Activated naive CD4-positive, alpha-beta T cell treated with anti-CD3 and anti-CD28 coated beads for 36 hours (primary cell): ENCODE data around the gene CCR3. TPM values are rescaled to one million over a fixed set of nuclear protein-coding genes. Genes with fewer than 3 reads are reported as not detected.

Experiments used
- CTCF ChIA-PET: fragments of 350-600 bp; sonication (Branson Sonifier 250); formaldehyde crosslinking; loops from one replicate; lab custom pipeline; 2021; ENCODE audit warnings: antibody characterized with exemption; lab: Charles Lee
- DNase-seq: peaks from one replicate; pipeline ENCODE4 v3.0.0-alpha.2; 2020
- H3K27ac Mint-ChIP-seq: one replicate; pipeline ENCODE4 v1.8.0; 2021; ENCODE audit warnings: mild to moderate bottlenecking, mixed read lengths
- H3K27me3 Mint-ChIP-seq: one replicate; pipeline ENCODE4 v1.8.0; 2021; ENCODE audit warnings: low read depth, mixed read lengths
- H3K36me3 Mint-ChIP-seq: one replicate; pipeline ENCODE4 v1.8.0; 2021; ENCODE audit warnings: low read depth, mixed read lengths
- H3K4me1 Mint-ChIP-seq: one replicate; pipeline ENCODE4 v1.8.0; 2021; ENCODE audit warnings: low read depth, mixed read lengths
- H3K4me3 Mint-ChIP-seq: one replicate; pipeline ENCODE4 v1.8.0; 2021; ENCODE audit warnings: mild to moderate bottlenecking, moderate library complexity, mixed read lengths
- H3K9me3 Mint-ChIP-seq: one replicate; pipeline ENCODE4 v1.8.0; 2021; ENCODE audit warnings: mixed read lengths
- intact Hi-C: fragments of 100-400 bp; cut with micrococcal nuclease; formaldehyde crosslinking; loops from one replicate; pipeline ENCODE4 v1.15.1; 2023
- total RNA-seq, 2 experiments: library from RNA; stranded (reverse); gene quantifications; one replicate each; pipeline ENCODE4 v1.2.3, GENCODE V29; 2021

CCR3 gene
- total RNA-seq, 2 experiments from 2014 or later, result not detected

DNA sequence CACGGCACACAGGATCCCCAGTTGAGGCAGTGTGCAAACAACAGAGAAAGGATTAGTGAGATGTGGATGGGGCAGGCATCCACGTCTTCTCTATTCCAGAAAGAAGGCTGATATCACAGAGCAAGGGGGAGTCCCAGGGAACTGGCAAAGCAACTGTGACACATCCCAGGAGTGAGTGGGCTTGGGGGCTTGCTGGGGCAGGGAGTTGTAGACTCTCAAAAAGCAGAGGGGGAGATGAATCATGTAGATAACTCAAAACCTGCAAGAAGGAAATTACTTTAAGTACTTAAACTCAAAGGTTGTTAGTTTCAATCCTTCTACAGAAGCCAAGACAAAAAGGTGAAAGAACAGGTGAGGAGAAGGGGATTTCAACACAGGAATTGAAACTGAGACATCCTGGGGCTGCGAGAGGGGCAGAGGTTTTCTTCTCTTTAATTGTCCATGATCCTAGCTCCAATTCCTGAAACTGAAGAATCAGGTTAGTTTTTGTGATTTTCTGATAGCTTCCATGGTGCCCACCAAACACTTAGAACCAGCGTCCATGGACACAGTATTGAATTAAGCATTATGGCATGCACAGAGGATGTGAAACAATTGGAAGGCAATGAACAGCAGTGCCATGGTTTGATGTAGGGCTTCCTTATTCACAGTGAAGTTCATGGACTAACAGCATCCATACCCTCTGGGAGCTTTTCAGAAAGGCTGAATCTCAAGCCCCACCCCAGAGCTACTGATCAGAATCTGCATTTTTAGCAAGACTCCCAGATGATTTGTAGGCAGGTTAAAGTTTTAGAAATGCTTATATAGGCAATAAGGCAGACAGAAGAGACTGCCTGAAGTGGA, 52.0 kb downstream of the CCR3 start:
- peak overlapping the region; percentile 1 for H3K27ac Mint-ChIP-seq
- H3K9me3 Mint-ChIP-seq, result no peaks in the 10 kb centered on the region
- intact Hi-C loops, result loop anchor here (1.0 to 5.0 kb wide), 11 partner anchors 9 to 627 kb away; partner anchors contain the start of genes CCR1 and CCR5
- no peaks in the 10 kb centered on the region for H3K36me3 Mint-ChIP-seq
- H3K4me1 Mint-ChIP-seq, result peaks cover 50% of the 10 kb centered on the region
- no peak overlapping the region for H3K4me3 Mint-ChIP-seq
- peak; percentile 95 for DNase-seq
- peaks cover 18% of the 10 kb centered on the region for H3K27me3 Mint-ChIP-seq
- CTCF ChIA-PET, result interaction anchor here (0.8 to 2.6 kb wide), 8 partner anchors 9 to 216 kb away, joined by 3 to 9 read pairs (median 3); partner anchors contain the start of gene CCR5

DNA sequence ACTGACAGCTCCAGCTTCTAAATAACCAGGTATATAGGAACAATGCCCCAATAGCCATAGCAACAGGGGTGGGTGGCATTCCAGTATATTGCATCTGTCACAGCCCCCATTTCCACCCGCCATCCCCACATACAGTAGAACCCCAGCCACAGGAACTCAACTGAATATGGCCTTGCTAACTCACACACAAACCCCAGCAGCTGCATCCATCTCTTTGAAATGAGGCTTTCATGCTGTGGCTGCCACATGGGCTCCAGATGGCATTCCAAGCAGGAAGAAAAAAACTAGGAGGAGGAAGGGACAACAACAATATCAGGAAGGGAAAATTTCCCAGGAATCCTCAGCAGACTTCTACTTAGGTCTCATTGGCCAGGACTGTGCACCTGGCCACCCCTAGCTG, 54.6 kb downstream of the CCR3 start:
- CTCF ChIA-PET, result interaction anchor here (1.3 to 2.6 kb wide), 3 partner anchors 11 to 74 kb away, joined by 3 to 6 read pairs (median 3); partner anchors contain the start of gene CCR5
- intact Hi-C loops, result loop anchor here (5.0 kb wide), 1 partner anchor 605 kb away; no protein-coding TSS in a partner anchor
- H3K27ac Mint-ChIP-seq, result no peak overlapping the region

DNA sequence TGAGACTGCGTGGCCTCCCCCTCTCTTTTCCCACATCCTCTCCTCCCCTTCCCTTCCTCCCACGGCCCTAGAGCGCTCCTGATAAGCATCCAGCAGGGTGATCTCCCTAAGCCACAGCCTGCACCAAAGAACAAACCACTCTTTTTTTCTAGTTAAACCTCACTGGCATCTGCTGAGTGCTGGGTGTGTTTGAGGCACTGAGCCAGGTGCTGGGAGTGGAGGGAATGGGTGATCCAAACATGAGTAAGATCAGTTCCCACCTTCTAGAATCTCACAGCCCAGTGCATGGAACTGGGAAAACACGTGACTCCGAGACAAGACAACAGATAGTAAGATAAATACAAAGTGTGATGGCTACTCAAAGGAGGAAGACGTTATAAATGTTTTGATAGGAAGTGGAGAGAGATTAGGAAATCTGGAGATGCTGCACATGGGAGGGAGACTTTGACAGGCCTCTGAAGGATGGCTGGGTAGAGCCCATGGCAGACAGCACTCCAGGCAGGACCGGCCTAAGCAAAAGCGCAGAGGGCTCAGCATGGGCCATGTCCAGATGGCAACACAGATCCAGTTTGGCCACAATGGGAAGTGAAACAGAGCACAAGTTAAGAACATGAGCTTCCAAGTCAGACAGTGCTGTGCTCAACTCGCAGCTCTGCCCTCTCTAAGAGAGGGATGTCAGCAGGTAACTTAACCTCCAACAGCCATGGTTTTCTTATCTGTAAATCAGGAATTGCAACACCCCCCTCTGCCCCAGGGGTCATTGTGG, 55.6 kb downstream of the CCR3 start:
- H3K4me1 Mint-ChIP-seq, result peaks cover 78% of the 10 kb centered on the region
- peaks cover 11% of the 10 kb centered on the region for H3K27me3 Mint-ChIP-seq
- intact Hi-C loops, result loop anchor here (2.0 to 5.0 kb wide), 2 partner anchors 319 to 606 kb away; no protein-coding TSS in a partner anchor
- DNase-seq, result no peak
- H3K9me3 Mint-ChIP-seq, result no peaks in the 10 kb centered on the region
- H3K27ac Mint-ChIP-seq, result no peak overlapping the region
- CTCF ChIA-PET, result interaction anchor here (1.3 to 3.4 kb wide), 3 partner anchors 12 to 219 kb away, joined by 3 to 16 read pairs (median 3); partner anchors contain the start of gene CCR5
- H3K36me3 Mint-ChIP-seq, result no peaks in the 10 kb centered on the region
- no peak overlapping the region for H3K4me3 Mint-ChIP-seq

More for the DNA sequence above, 54.6 kb downstream of the CCR3 start:
- H3K4me1 Mint-ChIP-seq, result peaks cover 73% of the 10 kb centered on the region
- DNase-seq, result no peak
- H3K4me3 Mint-ChIP-seq, result no peak overlapping the region
- H3K9me3 Mint-ChIP-seq, result no peaks in the 10 kb centered on the region
- no peaks in the 10 kb centered on the region for H3K36me3 Mint-ChIP-seq
- peaks cover 11% of the 10 kb centered on the region for H3K27me3 Mint-ChIP-seq

DNA sequence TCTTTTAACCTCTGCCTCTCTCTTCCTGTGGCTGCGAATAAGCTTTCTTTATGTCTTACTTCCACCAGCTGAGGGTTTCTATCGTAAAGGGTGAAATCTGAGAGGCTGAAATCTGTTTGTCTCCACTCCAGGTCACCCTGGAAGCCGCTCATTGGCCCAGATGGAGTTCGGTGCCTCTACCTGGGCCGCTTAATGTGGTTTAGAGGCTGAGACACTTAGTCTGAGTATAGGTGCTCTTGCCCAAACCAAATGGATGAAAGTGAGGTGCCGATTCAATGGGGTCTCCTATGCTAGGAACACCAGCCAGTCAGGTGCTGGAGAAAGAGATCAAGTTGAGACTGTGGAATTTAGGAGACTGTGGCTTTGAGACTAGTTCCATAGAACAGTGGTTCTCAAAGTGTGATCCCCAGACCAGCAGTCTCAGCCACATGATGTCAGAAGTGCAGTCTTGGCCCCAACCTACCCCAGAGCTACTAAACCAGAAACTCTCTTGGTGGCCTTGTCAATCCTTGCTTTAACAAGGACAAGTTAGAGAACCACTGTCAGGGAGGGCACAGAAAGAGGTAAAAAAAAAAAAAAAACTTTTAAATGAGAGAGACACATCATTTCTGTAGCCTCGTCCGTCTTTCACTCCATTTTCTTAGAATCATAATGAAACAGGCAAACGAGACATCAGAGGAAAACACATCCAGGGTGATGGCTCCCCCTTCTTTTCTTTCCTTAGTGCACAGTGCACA, 56.8 kb downstream of the CCR3 start:
- peak; percentile 53 for DNase-seq
- intact Hi-C loops, result loop anchor here (1.0 to 5.0 kb wide), 5 partner anchors 14 to 607 kb away; no protein-coding TSS in a partner anchor
- Mint-ChIP-seq H3K27me3 (peaks cover 11% of the 10 kb centered on the region), H3K36me3 (no peaks in the 10 kb centered on the region), H3K4me1 (peaks cover 67% of the 10 kb centered on the region), H3K27ac (peak overlapping the region; percentile 78), H3K9me3 (no peaks in the 10 kb centered on the region), H3K4me3 (no peak overlapping the region)
- CTCF ChIA-PET, result interaction anchor here (0.6 to 3.4 kb wide), 11 partner anchors 11 to 379 kb away, joined by 3 to 16 read pairs (median 4); partner anchors contain the start of genes CCR1 and CCR5

DNA sequence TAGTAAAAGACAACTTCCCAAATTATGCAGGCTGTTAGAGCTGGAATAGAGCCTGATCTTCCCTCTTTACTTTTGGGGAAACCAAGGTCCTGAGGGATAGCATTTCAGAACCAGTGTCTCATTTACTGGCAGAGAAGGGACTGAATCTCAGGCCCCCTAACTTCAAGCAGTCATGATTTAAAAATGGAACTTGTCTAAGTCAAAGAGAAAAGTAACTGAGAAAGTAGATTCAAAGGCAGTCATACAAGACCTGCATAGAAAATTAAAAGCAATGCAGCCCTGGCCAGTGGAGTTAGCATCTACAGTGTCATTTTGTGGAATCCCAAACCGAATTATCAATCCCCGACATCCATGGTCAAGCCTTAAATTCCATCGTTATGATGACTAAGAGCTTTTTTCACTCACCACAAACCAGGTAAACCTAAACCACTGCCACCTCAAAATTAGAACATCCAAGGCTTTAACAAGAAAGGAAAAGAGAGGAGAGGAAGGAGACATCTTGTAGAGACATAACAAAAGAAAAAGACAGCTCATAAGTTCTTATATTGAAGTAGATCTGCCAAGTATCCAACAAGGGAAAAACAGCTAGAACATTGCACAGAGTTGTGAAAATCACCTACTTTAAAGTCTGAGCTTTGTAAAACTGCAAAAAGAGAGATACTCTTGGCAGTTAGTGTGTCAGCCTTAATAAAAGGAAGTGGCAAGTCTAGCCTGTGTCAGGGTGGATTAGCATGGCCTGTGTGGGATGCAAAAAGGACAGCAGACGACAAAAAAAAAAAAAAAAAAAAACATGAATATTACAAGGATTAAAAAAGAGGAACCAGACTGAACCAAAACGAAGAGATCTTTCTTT, 57.6 kb downstream of the CCR3 start:
- H3K4me1 Mint-ChIP-seq, result peaks cover 59% of the 10 kb centered on the region
- H3K36me3 Mint-ChIP-seq, result no peaks in the 10 kb centered on the region
- peaks cover 16% of the 10 kb centered on the region for H3K27me3 Mint-ChIP-seq
- DNase-seq, result no peak
- H3K4me3 Mint-ChIP-seq, result peak overlapping the region; percentile 2
- H3K27ac Mint-ChIP-seq, result peak overlapping the region; percentile 78
- CTCF ChIA-PET, result interaction anchor here (0.6 to 3.4 kb wide), 13 partner anchors 12 to 220 kb away, joined by 3 to 16 read pairs (median 4); partner anchors contain the start of genes CCR1 and CCR5
- intact Hi-C loops, result loop anchor here (1.0 to 5.0 kb wide), 6 partner anchors 15 to 608 kb away; partner anchors contain the start of gene CCR5
- no peaks in the 10 kb centered on the region for H3K9me3 Mint-ChIP-seq

DNA sequence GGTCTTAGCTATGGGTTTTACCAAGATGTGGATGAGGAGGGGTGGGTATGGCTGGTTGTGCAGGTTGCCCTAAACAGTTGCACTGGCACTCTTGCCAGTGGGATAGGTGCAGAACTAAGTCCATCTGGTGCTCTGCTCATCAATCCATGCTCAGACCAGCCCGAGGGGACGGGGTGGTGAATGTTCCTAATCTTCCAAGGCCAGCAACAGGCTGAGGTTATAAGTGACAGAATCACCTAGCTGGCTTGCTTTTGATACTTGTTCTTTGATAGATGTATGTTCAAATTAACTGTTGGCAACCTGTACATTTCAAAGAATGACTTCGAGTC, 58.2 kb downstream of the CCR3 start:
- Mint-ChIP-seq H3K4me1 (peaks cover 56% of the 10 kb centered on the region), H3K4me3 (no peak overlapping the region), H3K27ac (no peak overlapping the region), H3K36me3 (no peaks in the 10 kb centered on the region), H3K27me3 (peaks cover 17% of the 10 kb centered on the region), H3K9me3 (no peaks in the 10 kb centered on the region)
- no peak for DNase-seq
- CTCF ChIA-PET, result interaction anchor here (0.6 to 3.4 kb wide), 10 partner anchors 12 to 220 kb away, joined by 3 to 16 read pairs (median 4); partner anchors contain the start of gene CCR5
- intact Hi-C loops, result loop anchor here (1.0 kb wide), 1 partner anchor 70 kb away; the partner anchor contains the start of gene CCR5

DNA sequence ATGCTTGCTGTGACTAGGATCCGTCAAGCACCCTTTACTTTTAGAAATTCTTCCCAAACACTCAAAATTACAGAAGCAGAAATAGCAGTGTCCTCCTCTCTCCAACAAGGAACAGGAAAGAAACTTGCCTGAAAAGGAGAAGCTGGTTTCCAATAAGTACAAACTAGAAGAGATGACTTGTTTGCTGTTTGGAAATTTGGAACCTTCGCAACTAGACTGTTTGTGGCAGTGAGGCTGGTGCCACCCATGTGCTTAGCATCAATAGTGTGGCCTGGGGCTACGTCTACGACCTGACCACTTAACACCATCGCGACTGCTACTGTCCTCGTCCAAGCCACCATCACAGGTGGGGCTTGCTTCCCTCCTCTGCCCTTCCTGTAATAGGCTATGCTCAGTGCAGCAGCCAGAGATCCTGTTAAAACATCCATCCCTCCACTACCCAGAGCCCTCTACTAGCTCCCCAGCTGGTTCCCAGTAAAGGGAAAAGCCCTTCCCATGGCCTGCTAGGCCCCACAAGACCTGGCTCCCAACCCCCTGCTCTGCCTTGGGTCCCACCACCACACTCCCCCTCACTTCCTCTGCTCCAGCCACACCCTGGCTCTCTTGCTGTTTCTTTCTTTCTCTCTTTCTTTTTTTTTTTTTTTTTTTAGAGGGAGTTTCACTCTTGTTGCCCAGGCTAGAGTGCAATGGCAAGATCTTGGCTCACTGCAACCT, 59.0 kb downstream of the CCR3 start:
- Mint-ChIP-seq H3K27ac (peak overlapping the region; percentile 41), H3K27me3 (peaks cover 15% of the 10 kb centered on the region), H3K9me3 (no peaks in the 10 kb centered on the region), H3K4me3 (no peak overlapping the region), H3K4me1 (peaks cover 54% of the 10 kb centered on the region), H3K36me3 (no peaks in the 10 kb centered on the region)
- intact Hi-C loops, result no loop called here
- DNase-seq, result no peak
- CTCF ChIA-PET, result interaction anchor here (1.2 to 3.4 kb wide), 2 partner anchors 21 to 69 kb away, joined by 4 to 16 read pairs; partner anchors contain the start of gene CCR5

DNA sequence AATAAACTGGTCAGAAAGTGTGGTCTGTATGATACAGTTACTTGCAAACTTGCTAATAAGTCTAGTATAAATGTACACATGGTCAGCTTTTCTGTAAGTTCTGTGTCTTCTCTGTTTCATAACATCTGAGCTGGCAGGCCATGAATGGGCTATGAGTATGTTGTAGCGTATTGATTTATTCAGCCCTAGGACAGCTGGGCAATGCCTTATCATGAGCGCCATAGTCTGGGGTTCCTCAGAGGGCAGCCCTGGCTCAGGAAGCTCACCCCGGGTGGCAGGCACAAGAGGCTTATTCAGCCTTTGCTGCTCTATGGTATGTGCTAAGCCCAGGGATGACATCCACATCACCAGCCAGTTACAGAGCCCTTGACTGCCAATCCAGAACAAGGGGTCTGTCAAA, 61.0 kb downstream of the CCR3 start:
- Mint-ChIP-seq H3K36me3 (no peaks in the 10 kb centered on the region), H3K27ac (no peak overlapping the region), H3K4me3 (no peak overlapping the region), H3K9me3 (no peaks in the 10 kb centered on the region), H3K4me1 (peaks cover 43% of the 10 kb centered on the region), H3K27me3 (peaks cover 6% of the 10 kb centered on the region)
- CTCF ChIA-PET, result interaction anchor here (1.1 to 1.6 kb wide), 2 partner anchors 66 to 68 kb away, joined by 3 read pairs; partner anchors contain the start of gene CCR5
- DNase-seq, result no peak
- intact Hi-C loops, result no loop called here

DNA sequence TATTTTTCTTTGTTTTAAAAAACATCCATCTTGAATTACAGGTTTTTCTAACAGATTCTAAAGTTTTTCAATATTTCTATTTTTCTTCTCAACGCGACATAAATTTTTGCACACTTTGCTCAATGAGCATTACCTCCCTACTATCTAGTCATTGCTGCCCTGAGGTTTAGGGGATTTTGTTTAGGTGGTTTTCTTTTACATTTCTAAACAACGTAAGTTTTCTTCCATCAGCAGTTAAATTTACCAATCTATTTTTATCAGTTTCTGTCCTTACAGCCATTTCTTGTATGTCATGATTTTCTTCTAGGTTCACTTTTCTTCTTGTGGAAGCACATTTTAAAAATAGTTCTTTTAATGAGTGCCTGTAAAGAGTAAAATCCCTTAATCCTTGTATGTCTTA, 62.5 kb downstream of the CCR3 start:
- no peak overlapping the region for H3K27ac Mint-ChIP-seq
- DNase-seq, result no peak
- H3K4me1 Mint-ChIP-seq, result peaks cover 28% of the 10 kb centered on the region
- no peaks in the 10 kb centered on the region for H3K36me3 Mint-ChIP-seq
- CTCF ChIA-PET, result interaction anchor here (0.7 kb wide), 1 partner anchor 79 kb away, joined by 3 read pairs; no protein-coding TSS in a partner anchor
- no peak overlapping the region for H3K4me3 Mint-ChIP-seq
- intact Hi-C loops, result no loop called here
- peaks cover 6% of the 10 kb centered on the region for H3K27me3 Mint-ChIP-seq
- no peaks in the 10 kb centered on the region for H3K9me3 Mint-ChIP-seq

DNA sequence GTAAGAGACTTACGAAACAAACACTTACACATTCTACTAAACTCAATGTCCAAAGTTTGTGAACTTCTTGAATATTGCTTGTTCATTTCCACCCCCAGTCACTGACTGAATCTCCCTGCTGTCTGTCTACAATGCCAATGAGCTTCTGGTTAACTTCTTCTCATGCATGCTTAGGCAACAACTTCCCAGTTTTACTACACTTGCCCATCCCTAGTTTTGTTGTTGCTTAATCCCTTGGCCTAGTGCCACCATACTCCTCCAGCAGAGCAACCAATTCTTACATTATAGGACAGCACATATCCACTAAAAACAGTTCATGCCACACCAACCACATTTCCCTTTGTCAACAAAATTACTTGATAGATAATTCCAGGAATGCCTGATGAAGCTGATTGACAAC, 70.7 kb downstream of the CCR3 start:
- CTCF ChIA-PET, result no interaction called here
- H3K4me3 Mint-ChIP-seq, result no peak overlapping the region

More for the DNA sequence above, 70.7 kb downstream of the CCR3 start:
- intact Hi-C loops, result no loop called here
- no peak for DNase-seq
- H3K36me3 Mint-ChIP-seq, result peaks cover 1% of the 10 kb centered on the region
- H3K27ac Mint-ChIP-seq, result no peak overlapping the region
- H3K9me3 Mint-ChIP-seq, result peaks cover 3% of the 10 kb centered on the region
- H3K4me1 Mint-ChIP-seq, result no peaks in the 10 kb centered on the region
- peaks cover 12% of the 10 kb centered on the region for H3K27me3 Mint-ChIP-seq
